Embryonic facial prominence (tissue), 1 donor: Measurements from ENCODE around the gene CPNE8.

Experiments
- DNase-seq: peaks from one replicate; pipeline ENCODE4 v3.0.0-alpha.2; 2016; ENCODE audit errors: extremely low spot score

CPNE8 gene

DNA sequence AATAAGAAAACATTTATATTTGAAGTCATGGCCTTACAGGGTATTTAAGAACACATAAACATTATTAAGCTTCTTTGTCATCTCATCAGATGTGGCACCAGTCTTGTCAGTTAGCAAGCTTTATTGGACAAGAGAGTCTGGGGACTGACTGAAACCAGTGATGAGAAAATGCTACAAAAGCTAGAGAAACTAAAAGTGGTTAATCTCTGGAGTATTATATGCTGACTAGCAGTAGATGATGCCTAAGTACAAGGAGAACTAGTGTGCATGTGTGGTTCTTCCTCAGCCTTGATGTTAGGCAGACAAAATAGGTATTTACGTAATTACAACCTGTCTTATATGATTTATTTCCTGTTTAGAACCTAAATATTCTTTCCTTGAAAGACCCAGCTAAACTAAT, 176.5 kb downstream of the CPNE8 start:
- no peak for DNase-seq

DNA sequence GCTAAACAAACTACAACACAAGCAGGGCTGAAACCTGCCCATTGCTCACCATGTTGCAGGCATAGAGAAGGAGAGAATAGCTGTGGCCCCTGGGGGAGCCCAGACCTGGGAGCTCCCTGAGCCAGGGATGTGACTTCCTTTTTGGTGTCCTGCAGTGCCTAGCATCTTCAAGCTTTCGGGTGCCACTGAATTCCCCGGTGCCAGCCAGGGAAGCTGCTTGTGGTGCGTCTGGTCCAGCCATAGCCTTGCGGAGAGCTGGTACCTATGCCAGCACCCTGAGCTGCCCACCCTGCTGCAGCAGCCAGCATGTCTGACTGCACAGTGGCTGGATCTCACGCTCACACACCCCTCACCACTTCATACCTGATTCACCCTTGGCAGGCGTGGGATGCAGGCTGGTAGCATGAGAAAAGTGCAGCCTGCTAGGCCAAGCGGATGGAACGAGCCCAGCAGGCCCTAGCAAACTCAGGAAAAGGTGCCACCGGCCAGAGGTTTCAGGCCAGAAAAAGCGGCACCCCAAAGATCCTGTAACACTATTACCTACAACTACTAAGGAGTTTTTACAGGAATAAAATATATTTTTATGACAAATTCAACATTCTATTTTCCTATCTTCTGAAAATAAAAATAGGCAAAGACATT, 183.7 kb downstream of the CPNE8 start:
- DNase-seq: no peak

DNA sequence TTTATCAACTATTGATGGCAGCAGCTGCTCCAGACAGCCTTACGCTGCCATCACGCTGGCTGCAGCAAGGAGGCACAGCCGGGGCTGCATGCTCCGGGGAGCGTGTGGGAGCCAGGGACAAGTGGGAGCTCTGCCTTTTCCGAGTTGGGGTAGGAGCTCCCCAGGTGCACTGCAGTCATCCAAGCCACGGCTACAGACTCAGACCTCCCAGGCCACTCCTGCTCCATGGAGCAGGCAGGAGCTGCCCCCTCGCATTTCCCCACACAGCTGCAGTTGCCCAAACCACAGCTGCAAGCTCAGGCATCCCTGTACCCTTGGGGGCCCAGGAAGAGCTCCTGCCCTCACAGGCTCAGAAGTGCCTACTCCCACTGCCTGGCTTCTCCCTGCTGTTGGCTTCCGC, 184.7 kb downstream of the CPNE8 start:
- no peak for DNase-seq

DNA sequence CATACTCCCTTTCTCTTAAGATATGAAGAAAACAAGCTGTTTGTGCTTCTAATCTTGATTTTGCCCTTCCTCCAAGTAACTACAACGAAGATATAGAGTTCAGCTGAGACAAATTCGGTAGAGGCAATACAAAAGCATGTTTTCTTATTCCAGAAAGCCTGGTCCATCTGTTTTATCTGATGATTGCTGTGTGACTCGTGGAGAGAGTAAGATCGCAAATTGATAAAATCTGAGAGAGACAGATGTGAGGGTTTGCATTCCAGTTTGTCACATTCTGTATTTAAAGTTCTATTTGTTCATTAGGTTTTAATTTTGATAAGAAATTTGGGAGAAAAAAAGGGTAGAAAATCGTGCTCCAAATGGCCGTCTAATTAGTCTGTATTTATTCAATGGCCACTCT, 192.1 kb downstream of the CPNE8 start:
- no peak for DNase-seq

DNA sequence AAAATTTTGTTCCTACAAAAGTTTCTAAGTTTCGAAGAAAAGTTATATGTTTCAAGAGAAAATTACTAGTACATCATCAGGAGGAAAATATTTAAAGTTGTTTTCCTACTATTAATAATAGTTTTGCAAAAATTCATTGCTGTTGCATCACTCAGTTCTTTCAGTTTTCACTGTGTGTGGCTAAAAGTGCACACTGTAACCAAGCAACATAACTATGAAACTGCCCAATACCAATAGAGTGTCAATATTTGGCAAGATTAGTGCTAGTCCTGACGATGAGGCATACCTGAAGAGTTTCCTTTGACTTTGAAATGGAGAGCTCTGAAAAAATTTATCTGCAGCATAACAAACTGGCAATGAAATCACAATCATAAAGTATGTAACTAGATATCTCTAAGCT, 194.3 kb downstream of the CPNE8 start:
- DNase-seq: no peak

DNA sequence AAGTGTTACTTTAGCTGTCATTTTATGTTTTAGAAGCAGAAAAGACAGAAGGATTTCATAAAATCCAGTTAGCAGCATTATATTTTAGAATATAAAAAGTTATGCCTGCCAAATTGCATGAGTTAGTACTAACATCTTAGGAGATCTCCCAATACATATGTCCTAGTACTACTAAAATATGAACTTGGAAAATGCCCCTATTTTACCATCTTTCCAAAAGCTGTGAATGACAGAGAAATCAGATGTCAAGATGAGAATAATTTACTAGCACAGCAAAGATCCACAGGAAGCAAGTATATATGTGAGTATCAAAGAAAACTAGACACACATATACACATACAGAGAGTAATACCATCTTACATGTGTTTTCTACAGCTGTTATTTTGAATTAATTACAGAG, 196.9 kb downstream of the CPNE8 start:
- no peak for DNase-seq

DNA sequence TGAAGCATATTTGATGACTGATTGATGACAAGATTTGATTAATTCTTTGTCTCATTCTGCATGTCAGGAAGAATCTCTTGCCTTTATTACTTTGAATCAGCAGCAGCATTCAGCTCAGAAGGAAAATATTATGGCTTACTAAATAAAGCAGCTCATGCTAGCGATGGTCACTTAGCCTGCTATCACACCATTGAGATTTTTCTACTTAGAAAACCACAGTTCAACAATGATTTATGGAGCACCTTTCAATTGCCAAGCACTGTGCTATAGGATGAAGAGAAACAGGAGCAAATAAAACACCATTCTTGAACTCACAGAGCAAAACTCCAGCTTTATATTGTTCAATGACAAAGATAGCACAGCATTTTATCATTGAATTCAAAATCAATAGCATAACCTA, 197.7 kb downstream of the CPNE8 start:
- DNase-seq: no peak

DNA sequence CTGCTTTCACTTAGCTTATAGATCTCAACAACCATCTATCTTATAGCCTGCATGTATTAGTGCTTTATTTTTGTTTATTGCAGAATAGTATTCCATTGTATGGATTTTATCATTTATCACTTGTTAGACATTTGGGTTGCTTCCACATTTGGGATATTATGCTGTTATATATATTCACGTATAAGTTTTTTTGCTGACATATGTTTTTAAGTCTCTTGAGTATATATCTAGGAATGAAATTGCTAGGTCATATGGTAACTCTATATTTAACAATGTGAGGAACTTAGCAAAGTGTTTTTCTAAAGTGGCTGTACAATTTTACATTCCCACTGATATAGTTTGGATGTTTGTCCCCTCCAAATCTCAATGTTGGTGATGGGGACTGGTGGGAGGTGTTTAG, 208.1 kb downstream of the CPNE8 start:
- DNase-seq: no peak

DNA sequence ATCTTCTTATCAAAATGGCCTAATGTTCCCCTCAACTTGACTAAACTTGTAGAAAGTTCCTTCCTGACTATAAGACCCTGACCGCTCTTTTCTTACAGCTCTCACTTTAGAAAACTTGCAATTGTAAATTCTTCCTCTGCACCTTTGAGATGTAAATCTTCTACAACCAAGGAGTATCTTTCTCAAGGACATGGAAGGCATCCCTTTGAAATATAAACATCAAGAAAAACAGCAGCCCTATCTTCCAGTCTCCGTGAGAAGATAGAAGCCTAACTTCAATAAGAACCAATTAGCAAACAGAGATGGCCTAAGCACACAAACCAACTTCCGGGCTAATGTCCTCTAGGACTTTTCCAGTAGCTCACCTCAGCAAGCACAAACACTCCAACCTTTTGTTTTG, 210.3 kb downstream of the CPNE8 start:
- DNase-seq: no peak

DNA sequence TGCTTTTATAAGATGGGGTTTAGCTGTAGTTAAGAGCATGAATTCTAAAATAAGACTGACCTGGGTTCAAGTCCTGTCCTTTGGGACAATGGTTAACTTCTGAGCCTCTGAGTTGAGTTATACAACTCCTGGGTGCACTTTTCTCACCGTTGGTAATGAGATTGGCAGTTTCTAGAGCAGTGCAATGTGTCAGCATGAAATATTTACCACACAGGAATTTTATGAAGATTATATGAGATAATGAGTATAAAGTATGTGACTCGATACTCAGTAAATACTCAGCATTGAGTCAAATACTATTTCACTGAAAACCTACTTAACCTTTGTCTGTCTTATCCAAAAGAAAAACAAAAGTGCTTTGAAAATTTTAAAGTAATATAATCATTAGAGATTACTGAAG, 214.2 kb downstream of the CPNE8 start:
- no peak for DNase-seq

DNA sequence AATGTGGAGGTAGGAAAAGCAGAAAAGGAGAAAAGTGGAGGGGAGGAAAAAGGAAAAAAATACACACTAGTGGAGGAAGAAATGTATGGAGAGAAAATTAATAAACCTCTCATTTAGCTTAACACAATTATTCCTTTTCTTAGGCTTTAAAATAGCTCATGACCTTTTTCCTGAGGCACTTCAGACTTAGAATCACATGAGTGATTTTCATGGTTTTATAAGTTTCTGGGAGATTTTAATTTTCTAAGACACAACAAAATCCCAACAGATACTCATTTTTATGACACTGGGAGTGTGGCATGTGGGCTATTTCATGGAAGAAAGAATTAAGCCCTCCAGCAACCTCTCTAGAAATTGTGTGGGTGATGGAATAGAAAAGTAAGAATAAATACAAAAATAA, 214.7 kb downstream of the CPNE8 start:
- DNase-seq: no peak

DNA sequence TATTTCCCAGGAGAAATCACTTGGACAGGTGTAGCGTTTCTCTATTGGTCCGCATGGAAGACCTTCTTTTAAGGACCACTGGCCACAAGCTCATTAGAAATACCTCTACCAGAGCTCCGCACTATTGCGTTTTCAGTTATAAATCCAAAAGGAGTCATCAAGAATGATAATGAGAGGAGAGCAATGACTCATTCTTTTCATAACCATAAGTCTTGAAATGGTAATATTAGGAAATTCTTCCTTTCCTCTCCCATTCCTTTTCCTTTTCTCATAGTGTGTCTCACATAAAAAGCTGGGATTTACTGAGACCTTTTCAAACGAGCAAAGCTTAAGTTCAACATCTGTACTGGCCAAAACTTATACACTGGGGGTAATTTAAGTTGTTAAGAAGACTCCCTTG, 215.7 kb downstream of the CPNE8 start:
- DNase-seq: no peak

DNA sequence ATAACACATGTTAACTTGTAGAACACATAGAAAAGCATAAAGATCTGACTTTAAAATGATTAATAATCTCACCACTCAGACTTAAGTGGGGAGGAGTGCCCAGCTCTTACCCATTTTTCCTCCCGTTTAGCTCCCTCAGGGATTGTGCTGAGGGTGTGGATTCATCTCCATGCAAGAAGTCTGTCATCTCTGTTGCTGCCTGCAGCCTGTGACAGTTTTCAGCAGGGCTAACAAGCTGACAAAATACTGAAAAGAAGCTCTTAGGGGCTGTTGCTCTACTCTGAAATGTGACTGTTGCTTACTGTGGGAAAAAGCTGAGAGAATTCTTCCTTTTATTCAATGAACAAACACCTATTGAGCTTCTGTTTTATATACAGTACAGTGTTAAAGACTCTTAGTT, 216.2 kb downstream of the CPNE8 start:
- no peak for DNase-seq

DNA sequence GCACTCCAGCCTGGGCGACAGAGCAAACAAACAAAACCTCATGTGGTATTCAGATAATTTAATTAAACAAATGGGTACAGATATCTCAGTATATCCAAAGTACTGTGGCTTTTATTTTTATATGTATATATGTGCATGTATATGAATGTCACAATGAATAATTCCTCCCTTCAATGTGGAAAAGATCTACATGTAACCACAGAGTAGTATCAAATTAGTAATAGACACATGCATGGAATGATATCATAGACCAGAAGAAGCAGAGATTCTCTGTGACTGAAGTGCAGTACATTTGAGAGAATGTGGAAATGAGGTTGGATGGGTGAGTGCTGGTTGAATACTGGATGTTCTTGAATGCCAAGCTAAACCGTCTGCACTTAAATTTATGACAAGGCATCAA, 222.9 kb downstream of the CPNE8 start:
- DNase-seq: no peak

DNA sequence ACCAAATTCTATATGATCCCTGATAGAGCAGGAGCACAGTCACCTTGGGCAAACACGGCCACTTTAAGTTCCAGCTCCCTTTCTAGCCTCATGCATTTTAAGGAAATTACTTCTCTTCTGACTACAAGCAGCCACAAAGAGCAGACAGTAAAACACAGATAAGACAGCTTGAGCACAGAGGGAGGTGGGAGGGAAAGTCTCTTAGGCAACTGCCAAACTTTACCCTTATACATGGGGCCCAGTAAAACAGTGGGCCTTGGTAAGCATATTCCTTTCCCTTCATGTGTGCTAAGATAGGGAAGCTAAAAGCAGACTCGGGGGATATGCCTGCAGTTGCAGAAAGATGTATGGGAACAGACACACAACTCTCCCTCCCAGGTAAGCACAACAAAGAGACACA, 235.9 kb downstream of the CPNE8 start:
- DNase-seq: no peak

DNA sequence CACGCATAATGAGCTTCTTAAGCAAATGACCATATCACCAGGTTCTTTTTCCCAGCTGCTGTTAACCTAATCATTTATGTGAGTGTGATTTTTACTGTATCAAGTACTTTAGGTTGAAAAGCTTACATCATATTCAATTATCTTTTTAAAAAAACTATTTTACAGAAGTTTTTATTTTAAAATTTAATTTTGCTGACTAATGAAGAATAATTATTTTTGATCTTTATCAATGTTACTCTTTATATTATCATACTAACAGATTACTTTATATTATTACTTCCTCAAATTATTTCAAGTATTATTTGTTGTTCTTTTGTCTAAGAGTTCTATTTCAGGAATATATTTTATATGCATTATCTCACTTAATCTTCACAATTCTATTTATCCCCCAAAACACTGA, 236.3 kb downstream of the CPNE8 start:
- no peak for DNase-seq

DNA sequence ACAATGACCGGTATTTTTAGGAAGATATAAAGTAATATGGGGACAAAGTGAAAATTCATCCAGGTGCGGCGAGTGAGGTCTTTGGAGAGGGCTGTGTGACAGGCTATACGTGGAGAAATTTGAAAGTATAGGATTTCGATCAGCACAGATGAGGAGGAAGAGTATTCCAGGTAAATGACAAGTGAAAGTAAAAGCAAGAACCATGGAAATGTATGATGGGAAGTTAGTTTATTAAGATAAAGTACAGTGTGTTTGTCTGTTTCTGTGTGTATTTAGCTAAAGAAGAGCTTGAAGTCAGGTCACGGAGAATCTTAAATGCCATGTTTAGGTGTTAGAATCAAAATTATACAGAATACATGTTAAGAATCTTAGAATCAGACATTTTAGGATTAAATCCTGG, 239.0 kb downstream of the CPNE8 start:
- no peak for DNase-seq

DNA sequence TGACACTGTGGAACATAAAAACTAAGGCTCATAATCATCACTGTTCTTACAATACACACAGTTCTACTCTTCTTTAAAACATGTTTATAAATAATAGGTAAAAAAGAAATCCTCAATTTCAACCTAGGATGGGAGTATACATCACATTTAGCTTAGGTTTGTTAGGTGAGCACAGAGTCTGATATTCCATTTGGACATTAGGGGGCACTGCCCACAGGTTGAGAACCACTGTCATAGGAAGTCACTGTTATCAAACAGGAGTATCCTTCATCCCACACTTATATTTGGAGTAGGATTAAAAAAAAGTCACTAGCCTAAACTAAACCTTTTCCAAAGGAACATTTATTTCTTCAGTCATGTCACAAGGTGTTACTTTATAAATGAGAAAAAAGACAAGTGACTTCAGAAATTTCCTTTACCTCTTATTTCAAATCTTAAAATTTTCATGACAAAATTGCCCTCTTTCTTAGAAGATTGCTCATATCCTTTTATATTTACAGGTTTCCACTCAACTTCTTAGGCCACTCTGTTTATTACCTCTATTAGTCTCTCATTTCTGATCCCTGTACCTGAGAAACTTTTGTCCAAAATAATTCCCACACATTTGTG, 240.6 kb downstream of the CPNE8 start:
- no peak for DNase-seq

DNA sequence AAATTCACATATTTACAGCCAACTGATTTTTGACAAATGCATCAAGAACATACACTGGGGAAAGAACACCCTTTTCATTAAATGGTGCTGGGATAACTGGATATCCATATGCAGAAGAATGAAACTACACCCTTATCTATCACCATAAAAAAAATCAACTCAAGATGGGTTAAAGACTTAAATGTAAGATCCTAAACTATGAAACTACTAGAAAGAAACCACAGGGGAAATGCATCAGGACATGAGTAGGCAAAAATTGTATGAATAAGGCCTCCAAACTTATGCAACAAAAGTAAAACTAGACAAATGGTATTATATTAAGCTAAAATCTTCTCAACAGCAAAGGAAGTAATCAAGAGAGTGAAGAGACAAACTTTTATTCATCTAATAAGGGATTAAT, 242.6 kb downstream of the CPNE8 start:
- no peak for DNase-seq

DNA sequence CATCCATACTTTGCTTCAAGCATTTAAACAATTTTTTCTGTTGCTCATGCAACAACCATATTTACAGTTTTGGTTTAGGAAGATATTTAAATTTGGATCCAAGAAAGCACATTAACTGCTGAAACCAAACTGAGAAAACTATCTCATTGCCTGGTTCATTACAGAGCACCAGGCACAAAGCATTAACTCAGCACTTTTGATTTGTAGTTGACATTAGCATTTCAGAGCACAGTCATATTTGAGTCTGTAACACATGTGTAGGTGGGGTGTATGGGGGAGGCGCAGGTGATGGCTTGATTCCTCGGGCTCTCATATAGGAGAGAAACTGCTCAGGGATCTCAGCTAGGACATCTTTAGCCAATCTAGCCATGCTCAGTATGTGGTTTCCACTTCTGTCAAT, 251.7 kb downstream of the CPNE8 start:
- no peak for DNase-seq

DNA sequence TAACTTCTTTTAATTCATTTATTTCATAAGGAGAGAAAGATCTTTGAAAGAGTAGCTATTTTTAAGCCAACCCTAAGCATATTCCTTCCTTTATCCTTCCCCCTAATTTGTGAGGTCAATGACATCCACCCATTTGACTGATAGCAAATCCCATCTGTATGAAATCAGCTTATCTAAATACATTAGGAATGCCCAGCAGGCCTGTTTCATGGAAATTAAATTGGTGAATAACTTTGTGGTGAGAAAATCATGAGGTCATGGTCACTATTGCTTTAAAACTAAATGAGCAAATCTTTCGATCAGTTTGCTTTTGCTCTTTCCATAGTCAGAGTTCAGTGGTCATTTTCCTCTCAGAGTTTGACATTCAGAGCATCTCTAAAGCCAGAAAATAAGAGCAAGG, 256.6 kb downstream of the CPNE8 start:
- no peak for DNase-seq

DNA sequence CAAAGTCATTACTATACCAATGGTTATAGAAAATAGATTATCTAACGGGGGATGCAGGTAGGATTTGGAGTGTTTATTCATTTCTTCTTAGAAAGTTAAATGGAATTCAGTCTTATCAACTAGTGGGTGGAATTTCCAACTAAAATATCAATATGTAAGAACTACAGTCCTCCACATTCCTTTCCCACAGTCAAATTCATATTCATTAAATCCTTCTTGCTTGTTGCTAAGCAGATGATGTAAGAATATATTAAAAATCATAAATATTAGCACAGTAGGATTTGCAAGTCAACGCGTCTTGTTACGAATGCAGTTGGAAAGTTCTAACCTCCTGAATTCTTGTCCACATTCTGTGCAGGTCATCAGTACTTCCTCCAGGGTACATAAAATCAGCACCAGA, 259.2 kb downstream of the CPNE8 start:
- no peak for DNase-seq

DNA sequence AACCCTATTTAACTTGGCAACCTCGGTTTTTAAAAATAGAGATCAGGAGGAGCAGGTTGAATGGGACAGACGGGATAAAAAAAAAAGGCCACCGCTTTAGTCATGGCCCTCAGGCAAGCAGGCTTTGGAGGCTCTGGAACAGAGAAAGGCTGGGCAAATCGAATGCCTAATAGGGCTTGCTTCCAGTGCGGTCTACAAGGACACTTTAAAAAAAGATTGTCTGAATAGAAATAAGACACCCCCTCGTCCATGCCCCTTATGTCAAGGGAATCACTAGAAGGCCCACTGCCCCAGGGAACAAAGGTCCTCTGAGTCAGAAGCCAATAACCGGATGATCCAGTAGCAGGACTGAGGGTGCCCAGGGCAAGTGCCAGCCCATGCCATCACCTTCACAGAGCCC, 265.8 kb downstream of the CPNE8 start:
- no peak for DNase-seq

DNA sequence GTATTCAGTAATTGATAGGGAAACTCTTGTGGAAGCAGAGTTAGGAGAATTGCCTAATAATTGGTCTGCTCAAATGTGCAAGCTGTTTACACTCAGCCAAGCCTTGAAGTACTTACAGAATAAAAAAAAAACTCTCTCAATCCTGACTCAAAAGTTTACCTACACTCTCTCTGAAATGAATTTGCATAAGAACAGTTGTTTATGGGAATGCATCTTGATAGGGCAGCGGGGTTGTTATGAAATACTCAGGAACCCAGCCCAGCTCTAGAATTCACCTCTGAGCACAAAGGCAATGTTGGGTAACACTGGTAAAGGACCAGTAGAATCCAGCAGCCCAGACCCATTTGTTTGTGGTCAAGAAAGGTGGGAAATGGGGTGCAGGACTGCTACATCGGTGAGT, 267.0 kb downstream of the CPNE8 start:
- no peak for DNase-seq
